Measurements from ENCODE around the gene SAFB.
"Not testable (repeated sequence)": the region's sequence is repeated elsewhere in the genome, so short reads cannot be mapped to it uniquely, and the experiment has no call there.

The SAFB gene

DNA sequence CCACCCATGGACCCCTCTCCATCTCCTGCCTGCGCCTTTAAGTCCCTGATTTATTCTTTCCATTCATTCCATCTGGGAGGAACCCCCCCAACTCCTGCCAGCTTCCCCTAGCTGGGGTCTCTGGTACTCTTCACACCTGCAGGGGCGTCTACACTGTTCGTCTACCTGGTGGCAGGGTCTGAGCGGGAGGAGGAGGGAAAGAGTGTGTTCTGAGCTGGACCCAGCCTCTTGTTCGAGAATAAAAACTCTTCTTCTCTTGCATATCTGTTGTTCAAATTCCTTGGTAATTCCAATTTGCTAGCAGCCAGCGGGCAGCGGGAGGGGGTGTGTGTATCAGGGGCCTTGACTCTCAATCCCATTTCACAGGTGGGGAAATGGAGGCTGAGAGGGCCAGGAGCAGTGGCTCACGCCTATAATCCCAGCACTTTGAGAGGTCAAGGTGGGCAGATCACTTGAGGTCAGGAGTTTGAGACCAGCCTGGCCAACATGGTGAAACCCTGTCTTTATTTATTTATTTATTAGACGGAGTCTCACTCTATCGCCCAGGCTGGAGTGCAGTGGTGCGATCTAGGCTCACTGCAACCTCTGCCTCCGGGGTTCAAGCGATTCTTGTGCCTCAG is 65.5 kb downstream of the SAFB start:
- DNase-seq: not testable (repeated sequence)

DNA sequence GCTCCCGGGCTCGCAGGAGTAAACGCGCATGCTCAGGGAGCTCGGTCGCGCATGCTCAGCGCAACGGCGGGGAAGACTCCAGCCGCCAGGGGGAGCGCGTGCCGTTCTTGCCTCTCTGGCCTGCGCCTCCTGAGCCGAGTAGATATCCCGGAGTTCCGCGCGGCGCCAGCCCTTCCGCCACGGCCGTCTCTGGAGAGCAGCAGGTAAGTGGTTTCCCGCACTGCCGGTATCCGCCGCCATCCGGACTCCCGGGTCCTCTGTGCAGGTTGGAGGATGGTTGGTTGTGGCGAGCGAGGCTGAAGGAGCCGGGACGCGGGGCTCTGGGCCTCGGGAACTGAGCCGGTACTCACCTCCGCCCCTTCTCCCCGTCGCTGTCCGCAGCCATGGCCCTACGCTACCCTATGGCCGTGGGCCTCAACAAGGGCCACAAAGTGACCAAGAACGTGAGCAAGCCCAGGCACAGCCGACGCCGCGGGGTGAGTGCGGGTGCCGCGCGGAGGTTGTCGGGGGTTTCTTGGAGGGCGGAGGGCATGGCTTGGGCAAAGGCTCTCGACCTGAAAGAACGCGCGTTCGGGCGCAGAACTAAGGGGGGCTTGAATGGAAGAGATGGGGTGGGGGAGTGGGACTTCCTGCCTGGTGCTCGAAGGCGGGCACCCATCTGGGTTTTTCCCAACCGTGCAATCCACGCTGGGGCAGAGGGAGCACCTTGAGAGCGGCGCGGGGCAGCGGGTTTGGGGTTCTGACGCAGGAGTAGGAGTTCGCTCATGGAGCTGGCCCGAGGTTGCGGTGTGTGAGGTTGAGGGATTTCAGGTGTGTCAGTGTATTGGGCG is 67.5 kb downstream of the SAFB start, which contains the start of gene RPL36:
TSS of gene RPL36 (plus strand) at position 171 of the 830 bp plus-strand sequence. CDS start at position 384, 213 bp downstream.
- DNase-seq: peak; percentile 97

DNA sequence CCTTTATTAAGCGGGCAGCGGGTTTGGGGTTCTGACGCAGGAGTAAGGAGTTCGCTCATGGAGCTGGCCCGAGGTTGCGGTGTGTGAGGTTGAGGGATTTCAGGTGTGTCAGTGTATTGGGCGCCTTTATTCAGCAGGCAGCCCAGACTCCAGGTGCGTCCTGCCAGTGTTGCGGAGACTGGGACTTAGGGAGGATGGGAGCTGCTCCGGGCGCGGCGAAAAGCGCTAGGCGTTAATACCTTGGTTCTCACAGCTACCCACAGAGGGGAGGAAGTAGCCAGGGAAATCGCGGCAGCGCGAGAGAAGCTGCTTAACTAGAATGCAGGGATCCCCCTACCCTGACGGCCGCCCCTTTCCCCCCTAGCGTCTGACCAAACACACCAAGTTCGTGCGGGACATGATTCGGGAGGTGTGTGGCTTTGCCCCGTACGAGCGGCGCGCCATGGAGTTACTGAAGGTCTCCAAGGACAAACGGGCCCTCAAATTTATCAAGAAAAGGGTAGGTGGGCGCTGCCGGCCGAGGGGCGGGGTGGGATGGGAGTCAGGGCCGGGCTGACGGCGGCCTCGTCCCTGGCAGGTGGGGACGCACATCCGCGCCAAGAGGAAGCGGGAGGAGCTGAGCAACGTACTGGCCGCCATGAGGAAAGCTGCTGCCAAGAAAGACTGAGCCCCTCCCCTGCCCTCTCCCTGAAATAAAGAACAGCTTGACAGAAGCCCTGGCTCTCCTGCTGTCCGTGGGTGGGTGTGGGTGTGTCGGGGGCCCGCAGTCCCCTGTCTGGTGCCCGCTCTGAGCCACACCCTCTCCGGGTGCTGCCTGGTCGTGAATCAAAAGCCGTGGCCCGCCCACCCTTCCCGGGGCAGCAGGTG is 68.3 kb downstream of the SAFB start:
- DNase-seq: no peak

DNA sequence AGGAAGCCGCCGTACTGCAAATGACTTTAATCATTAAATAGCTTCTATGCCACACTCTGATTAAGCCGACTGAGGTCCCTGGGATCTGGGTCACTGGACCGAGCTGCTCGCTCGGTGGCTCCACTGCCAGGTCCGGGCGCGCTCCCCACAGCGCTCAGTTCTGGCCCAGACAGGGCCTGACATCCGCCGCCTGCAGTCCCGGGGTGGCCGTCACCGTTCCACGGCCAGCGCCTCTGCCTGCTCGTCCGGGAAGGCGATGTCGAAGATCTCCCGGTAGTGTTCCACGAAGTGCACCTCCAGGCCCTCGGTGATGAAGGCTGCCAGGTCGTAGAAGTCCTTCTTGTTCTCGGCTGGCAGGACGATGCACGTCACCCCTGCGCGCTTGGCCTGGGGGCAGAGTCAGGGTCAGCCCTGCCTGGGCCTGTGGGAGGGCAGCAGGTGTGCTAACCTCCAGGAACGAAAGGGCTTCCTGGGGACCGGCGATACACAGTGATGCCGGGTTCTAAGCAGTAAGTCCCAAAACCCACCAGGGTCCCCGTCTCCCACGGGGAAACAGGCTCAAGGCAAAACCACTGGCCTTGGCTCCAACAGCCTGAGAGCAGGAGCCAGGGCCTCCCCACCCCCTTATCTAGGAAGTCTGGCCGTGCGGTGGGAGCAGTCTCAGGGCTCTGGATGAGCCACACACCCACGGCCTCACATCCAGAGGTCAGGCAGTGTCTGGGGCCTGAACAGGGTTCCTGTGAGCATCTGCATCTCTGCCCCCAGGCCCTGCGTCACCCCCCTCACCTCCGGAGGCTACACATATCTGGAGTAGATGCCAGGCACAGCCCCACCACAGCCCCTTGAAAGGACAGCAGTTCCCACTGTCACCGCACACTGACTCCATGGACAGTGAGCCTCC is 69.2 kb downstream of the SAFB start:
- DNase-seq: no peak

DNA sequence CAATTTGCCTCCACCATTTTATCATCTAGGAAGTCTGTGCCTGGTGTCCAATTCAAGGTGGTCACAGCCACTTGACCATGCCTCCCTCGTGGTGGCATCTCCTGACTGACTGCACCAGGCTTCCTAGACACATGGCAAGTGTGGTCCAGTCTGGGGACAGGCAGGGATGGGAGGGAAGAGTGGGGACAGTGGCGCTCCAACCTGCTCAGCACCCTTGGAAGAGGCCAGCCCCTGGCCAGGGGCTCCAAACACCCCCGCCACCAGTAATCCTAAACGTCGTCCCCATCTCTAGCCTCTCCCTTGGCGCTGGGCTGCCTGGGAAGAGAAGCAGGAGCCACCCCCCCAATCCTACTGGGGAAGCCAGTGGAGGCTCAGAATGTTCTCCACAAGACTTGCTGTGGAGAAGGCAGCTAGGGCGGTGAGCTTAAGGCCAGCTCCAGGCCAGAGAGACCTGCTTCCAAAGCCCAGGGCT is 69.9 kb downstream of the SAFB start:
- DNase-seq: no peak

DNA sequence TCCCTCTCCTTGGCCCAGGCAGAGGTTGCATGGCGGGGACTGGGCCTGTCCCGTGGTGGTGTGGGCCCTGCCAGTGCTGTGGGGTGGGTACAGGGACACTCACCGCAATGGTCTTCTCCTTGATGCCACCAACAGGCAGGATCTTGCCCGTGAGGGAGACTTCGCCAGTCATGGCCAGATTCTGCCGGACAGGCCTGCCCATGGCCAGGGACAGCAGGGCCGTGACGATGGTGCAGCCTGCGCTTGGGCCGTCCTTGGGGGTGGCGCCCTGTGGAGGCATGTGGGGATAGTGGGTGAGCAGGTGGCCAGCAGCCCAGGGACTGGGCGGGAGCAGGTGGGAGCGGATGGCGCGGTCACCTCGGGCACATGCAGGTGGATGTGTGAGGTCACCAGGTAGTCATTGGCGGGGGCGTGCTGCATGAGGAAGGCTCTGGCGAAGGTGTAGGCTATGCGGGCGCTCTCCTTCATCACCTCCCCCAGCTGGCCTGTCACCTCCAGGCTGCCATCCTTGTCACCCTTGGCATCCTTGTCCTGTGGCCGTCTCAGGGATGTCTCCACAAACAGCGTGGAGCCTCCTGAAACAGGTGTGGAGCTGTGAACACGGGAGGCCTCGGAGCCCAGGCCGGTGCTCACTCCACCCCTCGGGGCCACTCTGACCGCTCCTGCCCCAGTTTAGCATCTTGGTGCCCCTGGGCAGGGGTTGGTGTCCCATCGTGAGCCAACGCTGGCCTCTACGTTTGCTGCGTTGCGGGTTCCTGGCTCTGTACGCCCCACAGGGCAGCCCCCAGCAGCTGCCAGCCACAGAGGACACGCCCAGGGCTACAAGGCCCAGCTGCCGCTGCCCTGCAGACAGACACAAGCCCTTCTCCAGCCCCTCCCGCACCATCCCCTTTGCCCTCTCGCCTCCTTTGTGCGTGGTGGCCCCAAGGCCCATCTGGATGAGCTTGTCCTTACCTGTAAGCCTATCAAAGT is 70.6 kb downstream of the SAFB start:
- DNase-seq: no peak

DNA sequence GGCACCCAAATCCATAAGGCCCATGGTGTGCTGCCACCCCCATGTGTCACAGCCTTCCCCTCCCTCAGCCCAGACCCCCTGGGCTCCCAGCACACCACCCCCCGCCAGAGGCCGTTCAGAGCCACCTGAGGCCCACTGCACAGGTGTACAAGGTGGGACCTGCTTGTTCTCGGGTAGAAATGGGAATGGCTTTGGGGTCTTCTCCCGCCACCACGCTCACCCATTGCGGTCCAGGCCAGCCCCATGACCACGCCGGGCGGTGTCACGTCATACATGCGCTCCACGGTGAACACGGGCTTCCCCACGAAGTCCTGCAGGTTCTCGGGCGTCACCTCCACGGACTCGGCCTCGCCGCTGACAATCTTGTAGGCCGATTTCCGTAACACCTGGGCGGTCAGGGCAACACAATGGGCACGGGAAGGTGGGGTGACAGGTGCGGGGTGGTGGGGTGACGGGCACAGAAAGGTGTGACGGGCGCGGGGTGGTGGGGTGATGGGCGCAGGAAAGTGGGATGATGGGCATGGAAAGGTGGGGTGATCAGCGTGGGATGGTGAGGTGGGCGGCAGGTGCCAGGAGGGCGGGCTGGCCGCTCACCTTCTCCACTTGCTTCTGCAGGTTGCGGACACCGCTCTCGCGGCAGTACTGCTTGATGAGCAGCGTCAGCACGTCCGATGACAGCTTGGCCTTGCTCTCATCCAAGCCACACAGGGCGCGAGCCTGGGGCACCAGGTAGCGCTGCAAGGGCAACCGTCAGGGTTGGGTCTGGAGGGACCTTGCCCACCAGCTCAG is 71.5 kb downstream of the SAFB start:
- DNase-seq: no peak

DNA sequence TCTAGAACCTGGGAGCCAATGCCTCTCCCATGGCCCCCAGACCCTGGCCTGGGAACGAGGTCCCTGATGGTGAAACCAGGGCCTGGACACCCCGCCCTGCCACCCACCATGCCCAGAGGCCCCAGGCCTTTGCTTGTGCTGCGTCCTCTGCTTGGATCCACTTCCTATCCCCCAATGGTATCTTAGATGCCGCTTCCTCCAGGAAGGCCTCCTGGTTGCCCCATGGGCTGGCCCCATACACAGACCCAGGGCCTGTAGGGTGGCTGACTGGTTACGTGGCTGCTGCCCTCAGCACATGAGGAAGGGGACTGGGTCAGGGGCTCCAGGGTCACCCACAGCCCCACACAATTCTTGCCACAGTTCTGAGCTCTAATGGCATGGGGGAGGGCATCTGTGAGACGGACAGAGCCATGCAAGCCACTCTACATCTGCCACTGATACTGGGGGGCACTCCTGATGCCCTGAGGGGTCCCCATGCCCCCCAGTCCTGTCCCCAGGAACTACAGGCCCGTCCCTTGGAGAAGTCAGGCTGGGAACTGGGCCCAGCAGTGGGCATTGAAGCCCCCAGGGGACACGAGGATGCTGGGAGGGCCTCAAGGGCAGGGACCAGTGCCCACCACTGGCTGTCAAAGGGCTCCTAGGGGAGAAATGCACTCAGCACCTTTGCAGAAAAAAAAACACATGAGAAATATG is 72.2 kb downstream of the SAFB start:
- no peak for DNase-seq

DNA sequence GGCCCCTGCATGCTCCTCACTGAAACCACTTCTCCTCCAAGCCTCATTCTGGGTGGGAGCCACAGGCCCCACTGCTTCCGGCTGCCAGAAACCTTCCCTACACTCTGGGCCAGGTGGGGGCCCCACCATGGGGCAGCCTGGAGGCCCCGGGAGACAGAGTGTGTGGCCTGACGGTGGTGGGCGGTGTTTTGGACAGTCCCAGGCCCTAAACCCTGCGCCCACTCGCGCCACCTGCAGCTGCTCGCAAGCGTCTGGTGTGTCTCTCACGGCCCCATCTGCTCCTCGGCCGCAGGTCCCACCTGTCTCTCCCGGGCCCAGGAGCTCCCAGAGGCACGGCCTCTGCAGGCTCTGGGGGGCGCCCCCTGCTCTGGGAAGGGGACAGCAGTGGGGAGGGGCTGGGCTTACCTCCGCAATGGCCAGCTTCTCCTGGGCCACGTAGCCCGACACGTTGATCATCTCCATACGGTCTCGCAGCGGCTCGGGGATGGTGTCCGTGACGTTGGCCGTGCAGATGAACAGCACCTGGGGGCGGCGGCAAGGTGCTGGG is 72.8 kb downstream of the SAFB start:
- DNase-seq: no peak

DNA sequence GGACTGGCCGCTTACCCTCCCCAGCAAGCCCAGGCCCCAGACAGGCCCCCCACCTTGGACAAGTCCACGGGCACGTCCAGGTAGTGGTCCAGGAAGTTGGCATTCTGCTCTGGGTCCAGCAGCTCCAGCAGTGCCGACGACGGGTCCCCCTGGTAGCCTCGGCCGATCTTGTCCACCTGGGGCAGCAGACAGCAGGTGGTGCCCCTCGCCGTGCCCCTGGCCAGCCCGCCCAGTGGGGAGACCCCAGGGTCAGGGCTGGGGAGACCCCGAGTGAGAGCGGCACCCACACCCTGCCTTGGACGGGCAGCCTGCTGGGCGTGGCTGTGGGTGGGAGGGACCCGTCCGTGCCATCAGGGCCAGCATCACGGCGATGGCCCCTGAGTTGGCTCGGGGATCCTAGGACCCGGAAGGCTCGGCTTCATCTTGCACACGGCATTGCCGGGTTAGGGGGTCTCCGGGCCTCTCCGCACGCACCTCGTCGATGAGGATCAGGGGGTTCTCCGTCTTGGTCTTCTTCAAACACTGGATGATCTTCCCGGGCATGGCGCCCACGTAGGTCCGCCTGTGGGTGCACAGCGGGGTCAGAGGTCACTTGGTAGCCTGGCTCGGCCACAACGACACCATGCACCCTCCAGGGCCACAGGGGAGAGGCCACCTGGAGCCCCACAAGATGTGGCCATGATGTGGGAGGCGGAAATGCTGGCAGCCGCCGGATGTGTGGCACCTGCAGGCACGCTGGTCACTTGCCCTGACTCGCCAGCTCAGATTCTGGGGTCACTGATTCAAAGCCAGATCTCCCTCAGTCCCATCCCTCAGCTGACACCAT is 73.5 kb downstream of the SAFB start:
- no peak for DNase-seq

DNA sequence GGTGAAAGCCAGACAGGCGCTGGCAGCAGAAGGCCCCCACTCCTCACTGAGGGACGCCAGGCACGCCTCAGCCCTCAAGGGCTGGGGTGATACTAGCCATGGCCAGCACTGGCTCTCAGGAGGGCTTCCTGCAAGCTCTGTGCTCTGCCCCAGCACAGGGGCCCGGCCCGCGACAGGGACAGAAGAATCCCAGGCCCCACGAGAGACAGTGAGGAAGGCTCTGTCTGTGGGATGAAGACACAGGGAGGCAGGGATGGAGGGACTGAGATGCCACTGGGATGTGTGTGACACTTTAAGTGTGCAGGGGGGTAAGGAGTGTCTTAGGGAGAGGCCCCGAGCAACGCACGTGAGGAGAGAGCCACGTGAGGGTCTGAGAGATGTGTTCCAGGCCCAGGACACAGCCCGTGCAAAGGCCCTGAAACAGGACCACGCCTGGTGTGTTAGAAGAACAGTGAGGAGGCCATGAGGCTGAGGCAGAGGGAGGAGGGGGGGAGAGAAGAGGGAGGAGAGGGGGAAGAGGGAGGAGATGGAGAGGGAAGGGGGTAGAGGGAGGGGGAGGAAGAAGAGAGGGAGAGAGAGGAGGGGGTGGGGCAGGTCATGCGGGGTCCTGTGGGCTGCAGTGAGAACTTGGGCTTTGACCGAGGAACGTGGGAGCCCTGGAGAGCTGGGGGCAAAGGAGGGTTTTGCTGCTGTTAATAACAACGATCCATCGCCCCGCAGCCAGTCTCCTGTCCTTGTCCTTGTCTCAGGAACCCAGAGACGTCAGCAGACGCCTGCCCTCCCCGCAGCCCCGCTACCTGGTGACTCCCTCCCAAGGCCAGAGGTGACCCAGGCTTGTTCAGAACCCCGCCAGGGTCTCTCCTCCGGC is 74.4 kb downstream of the SAFB start:
- DNase-seq: no peak

DNA sequence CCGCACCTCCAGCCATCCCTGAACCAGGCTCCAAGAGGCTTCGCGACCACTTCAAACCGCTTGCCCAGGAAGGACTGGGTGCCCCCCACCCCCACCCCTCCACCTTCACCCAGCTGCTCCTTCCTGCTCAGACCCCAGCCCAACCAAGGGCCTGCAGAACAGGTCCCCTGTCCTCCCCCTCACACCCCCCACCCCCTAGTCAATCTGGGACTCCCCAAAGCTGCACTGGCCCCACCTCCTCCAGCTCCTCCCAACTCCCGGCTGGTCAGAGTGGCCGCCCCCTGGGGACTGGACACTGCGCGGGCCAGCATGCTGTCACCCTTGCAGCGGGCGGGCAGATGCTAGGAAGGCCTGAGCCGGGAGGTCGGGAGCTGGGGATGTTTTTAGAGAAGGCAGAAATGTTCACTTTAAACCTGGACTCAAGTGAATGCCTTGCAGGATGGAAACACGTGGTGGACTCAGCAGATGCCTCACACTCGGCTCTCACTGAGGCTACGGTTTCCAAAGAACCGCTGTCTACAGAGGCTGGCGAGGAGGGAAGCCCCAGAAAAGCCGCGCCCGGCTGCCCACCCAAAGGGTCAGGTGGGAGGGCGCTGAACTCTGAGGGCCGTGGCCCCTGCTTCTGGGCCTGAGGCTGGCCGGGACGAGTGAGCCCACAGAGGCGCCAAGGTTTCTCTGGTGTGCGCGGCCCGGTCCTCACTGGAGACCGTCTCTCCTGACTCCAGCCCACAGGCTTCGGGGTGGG is 75.2 kb downstream of the SAFB start:
- DNase-seq: no peak

DNA sequence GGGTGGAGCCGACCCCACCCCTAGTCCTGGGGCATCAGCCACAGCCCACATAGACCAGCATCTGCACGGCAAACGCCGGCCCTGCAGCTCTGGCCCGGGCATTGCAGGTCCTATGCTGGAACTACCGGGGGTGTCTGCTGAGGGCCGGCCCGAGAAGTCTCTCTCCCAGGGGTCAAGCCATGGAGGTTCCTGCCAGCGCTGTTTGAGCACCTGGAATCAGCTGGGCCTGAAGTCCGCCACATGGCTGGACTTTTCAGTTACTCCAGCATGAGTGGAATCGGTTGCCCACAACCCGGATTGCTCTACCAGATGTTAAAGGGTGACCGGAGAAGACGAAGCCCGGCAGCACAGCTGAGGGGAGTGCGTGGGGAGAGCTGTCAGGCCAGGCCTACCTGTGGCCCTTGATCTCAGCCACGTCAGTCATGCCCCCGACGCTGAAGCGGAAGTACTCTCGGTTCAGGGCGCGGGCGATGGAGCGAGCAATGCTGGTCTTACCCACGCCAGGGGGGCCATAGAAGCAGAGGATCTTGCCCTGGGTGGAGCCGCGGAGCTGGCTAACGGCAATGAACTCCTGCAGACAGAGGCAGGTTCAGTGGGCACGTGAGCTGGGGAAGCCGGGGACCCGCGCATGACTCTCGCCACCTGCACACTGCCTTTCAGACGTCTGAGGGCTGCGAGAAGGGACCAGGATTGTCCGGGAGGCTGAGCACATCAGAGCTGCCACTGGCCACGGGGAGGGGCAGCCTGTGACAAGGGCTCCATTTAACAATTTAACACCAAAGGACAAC is 75.9 kb downstream of the SAFB start:
- DNase-seq: no peak

DNA sequence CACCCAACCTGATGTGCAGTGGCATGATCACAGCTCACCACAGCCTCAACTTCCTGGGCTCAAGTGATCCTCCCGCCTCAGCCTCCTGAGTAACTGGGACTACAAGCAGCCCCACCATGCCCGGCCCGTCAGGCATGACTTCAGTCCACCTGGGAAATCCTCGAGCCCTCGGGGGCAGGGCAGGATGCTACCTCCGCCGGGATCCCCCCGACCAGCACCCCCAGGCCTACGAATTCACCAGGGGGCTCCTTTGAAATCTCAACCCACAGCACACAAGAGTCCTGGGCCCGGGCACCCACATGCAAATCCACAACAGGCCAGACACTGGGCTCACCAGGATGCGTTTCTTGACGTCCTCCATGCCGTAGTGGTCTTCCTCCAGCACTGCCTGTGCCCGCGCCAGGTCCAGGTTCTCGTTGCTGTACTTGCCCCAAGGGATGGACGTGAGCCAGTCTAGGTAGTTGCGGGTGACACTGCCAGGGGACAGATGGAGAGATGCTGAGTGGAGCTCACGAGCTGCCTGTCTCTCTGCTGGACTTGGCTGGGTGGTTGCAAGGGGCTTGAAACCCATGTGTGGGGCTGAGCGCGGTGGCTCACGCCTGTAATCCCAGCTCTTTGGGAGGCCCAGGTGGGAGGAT is 77.7 kb downstream of the SAFB start:
- no peak for DNase-seq

DNA sequence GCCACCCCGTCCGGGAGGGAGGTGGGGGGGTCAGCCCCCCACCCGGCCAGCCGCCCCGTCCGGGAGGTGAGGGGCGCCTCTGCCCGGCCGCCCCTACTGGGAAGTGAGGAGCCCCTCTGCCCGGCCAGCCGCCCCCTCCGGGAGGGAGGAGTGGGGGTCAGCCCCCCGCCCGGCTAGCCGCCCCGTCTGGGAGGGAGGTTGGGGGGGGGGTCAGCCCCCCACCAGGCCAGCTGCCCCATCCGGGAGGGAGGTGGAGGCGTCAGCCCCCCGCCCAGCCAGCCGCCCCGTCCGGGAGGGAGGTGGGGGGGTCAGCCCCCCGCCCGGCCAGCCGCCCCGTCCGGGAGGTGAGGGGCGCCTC is 79.1 kb downstream of the SAFB start:
- DNase-seq: not testable (repeated sequence)
